H9 (cell line): Measurements from ENCODE around the gene OR51B5. TPM values are rescaled to one million over a fixed set of nuclear protein-coding genes. Genes with fewer than 3 reads are reported as not detected.

Source experiments
- DNase-seq: peaks from one replicate; pipeline ENCODE4 v3.0.0-alpha.2; 2017
- H2AFZ ChIP-seq: one replicate; pipeline ENCODE4 v1.6.1; 2013; ENCODE audit warnings: mild to moderate bottlenecking, low read length, control low read depth, moderate library complexity
- H2AK5ac ChIP-seq: 2 replicates; pipeline ENCODE4 v1.6.1; 2013; ENCODE audit warnings: low read length, control low read depth, mixed read lengths; ENCODE audit not compliant: insufficient read length
- H2BK120ac ChIP-seq: one replicate; pipeline ENCODE4 v1.6.1; 2013; ENCODE audit warnings: low read depth, mild to moderate bottlenecking, low read length, control low read depth, inconsistent platforms; ENCODE audit not compliant: poor library complexity, severe bottlenecking
- H2BK12ac ChIP-seq: 2 replicates; pipeline ENCODE4 v1.6.1; 2013; ENCODE audit warnings: low read length, control low read depth, mixed read lengths, low read depth; ENCODE audit not compliant: insufficient read length
- H2BK15ac ChIP-seq: 2 replicates; pipeline ENCODE4 v1.6.1; 2013; ENCODE audit warnings: low read depth, low read length, control low read depth
- H2BK20ac ChIP-seq: one replicate; pipeline ENCODE4 v1.6.1; 2013; ENCODE audit warnings: low read depth, mild to moderate bottlenecking, low read length, control low read depth, inconsistent platforms; ENCODE audit not compliant: poor library complexity, severe bottlenecking
- H2BK5ac ChIP-seq: 2 replicates; pipeline ENCODE4 v1.6.1; 2013; ENCODE audit warnings: low read length, control low read depth, mixed read lengths; ENCODE audit not compliant: insufficient read length
- H3K14ac ChIP-seq: 2 replicates; pipeline ENCODE4 v1.6.1; 2013; ENCODE audit warnings: low read length, control low read depth; ENCODE audit not compliant: insufficient read depth
- H3K18ac ChIP-seq: 2 replicates; pipeline ENCODE4 v1.6.1; 2013; ENCODE audit warnings: low read depth, mild to moderate bottlenecking, mixed read lengths, low read length, control low read depth; ENCODE audit not compliant: insufficient read length
- H3K23ac ChIP-seq: 2 replicates; pipeline ENCODE4 v1.6.1; 2013; ENCODE audit warnings: low read length, control low read depth, mixed read lengths, low read depth; ENCODE audit not compliant: insufficient read length
- H3K23me2 ChIP-seq: 2 replicates; pipeline ENCODE4 v1.6.1; 2013; ENCODE audit warnings: low read depth, mild to moderate bottlenecking, mixed read lengths, low read length, control low read depth; ENCODE audit not compliant: insufficient read length, poor library complexity, severe bottlenecking
- H3K27ac ChIP-seq: 2 replicates; pipeline ENCODE4 v1.5.1; 2013; ENCODE audit warnings: low read length, control low read depth, mixed read lengths, low read depth; ENCODE audit not compliant: insufficient read length
- H3K27me3 ChIP-seq: 2 replicates; pipeline ENCODE4 v1.6.1; 2013; ENCODE audit warnings: low read length, control low read depth, inconsistent platforms; ENCODE audit not compliant: insufficient read depth
- H3K4ac ChIP-seq: 2 replicates; pipeline ENCODE4 v1.6.1; 2013; ENCODE audit warnings: low read depth, mild to moderate bottlenecking, control low read depth, inconsistent platforms, low read length, moderate library complexity
- H3K4me1 ChIP-seq: 2 replicates; pipeline ENCODE4 v1.6.1; 2013; ENCODE audit warnings: low read length, control low read depth, inconsistent platforms; ENCODE audit not compliant: insufficient read depth
- H3K4me2 ChIP-seq: 2 replicates; pipeline ENCODE4 v1.6.1; 2013; ENCODE audit warnings: low read length, control low read depth, mixed read lengths; ENCODE audit not compliant: insufficient read length, insufficient read depth
- H3K56ac ChIP-seq: 2 replicates; pipeline ENCODE4 v1.6.1; 2013; ENCODE audit warnings: low read depth, mild to moderate bottlenecking, mixed read lengths, low read length, control low read depth; ENCODE audit not compliant: insufficient read length
- H3K79me1 ChIP-seq: 2 replicates; pipeline ENCODE4 v1.6.1; 2013; ENCODE audit warnings: low read depth, mild to moderate bottlenecking, moderate library complexity, low read length, control low read depth, inconsistent platforms; ENCODE audit not compliant: insufficient read depth, poor library complexity, severe bottlenecking
- H3K79me2 ChIP-seq: 2 replicates; pipeline ENCODE4 v1.6.1; 2013; ENCODE audit warnings: low read length, control low read depth, inconsistent platforms; ENCODE audit not compliant: insufficient read depth
- H3K9ac ChIP-seq: 2 replicates; pipeline ENCODE4 v1.6.1; 2013; ENCODE audit warnings: low read length, control low read depth, mixed read lengths; ENCODE audit not compliant: insufficient read length; ENCODE audit errors: extremely low read depth
- H3K9me3 ChIP-seq: one replicate; pipeline ENCODE4 v1.6.1; 2013; ENCODE audit warnings: low read depth, low read length, inconsistent platforms; ENCODE audit not compliant: control insufficient read depth
- H3T11ph ChIP-seq: one replicate; pipeline ENCODE4 v1.6.1; 2013; ENCODE audit warnings: mild to moderate bottlenecking, low read length, control low read depth, inconsistent platforms
- H4K20me1 ChIP-seq: one replicate; pipeline ENCODE4 v1.6.1; 2013; ENCODE audit not compliant: control insufficient read depth, insufficient read length, insufficient read depth
- H4K5ac ChIP-seq: 2 replicates; pipeline ENCODE4 v1.6.1; 2013; ENCODE audit warnings: low read depth, mild to moderate bottlenecking, mixed read lengths, low read length, control low read depth; ENCODE audit not compliant: insufficient read length
- H4K8ac ChIP-seq: replicated peaks from 2 replicates; pipeline ENCODE4 v1.6.1; 2013; ENCODE audit warnings: low read length, control low read depth, mixed read lengths, low read depth; ENCODE audit not compliant: insufficient read length
- H4K91ac ChIP-seq: 2 replicates; pipeline ENCODE4 v1.6.1; 2013; ENCODE audit warnings: low read depth, mild to moderate bottlenecking, moderate library complexity, mixed read lengths, low read length, control low read depth; ENCODE audit not compliant: insufficient read length
- H3K27ac Mint-ChIP-seq, 3 experiments: 2 replicates in 2 of 3; 3 replicates in 1 of 3; pipeline ENCODE4 v1.8.0; 2020 to 2021; ENCODE audit warnings: mixed read lengths in 3 of 3, mild to moderate bottlenecking in 1 of 3, moderate library complexity in 1 of 3
- H3K27me3 Mint-ChIP-seq: 2 replicates; pipeline ENCODE4 v1.8.0; 2021; ENCODE audit warnings: low read depth, mild to moderate bottlenecking, moderate library complexity, mixed read lengths
- H3K36me3 Mint-ChIP-seq, 3 experiments: 2 replicates in 2 of 3; 3 replicates in 1 of 3; pipeline ENCODE4 v1.8.0; 2020 to 2021; ENCODE audit warnings: low read depth in 3 of 3, mixed read lengths in 3 of 3; ENCODE audit not compliant: insufficient read depth in 1 of 3
- H3K4me1 Mint-ChIP-seq, 2 experiments: 2 replicates each; pipeline ENCODE4 v1.8.0; 2020; ENCODE audit warnings: mixed read lengths in 2 of 2
- H3K4me3 Mint-ChIP-seq, 2 experiments: 2 replicates in 1 of 2; 3 replicates in 1 of 2; pipeline ENCODE4 v1.8.0; 2020 to 2021; ENCODE audit warnings: mild to moderate bottlenecking in 2 of 2, mixed read lengths in 2 of 2, moderate library complexity in 1 of 2
- H3K9me3 Mint-ChIP-seq, 2 experiments: 2 replicates in 1 of 2; 3 replicates in 1 of 2; pipeline ENCODE4 v1.8.0; 2020; ENCODE audit warnings: mild to moderate bottlenecking in 2 of 2, mixed read lengths in 2 of 2, moderate library complexity in 1 of 2
- CTCF ChIP-seq: fragments of 200-600 bp; sonication (generic); conservative IDR thresholded peaks from 3 replicates; pipeline ENCODE4 v1.8.0; 2021; ENCODE audit warnings: antibody characterized with exemption, mild to moderate bottlenecking
- WGBS: extraction: QIAGEN DNeasy Blood & Tissue Kit; methylation state at CpG from one replicate; pipeline ENCODE4 v1.1.7; 2013; ENCODE audit warnings: missing lambda C conversion rate, low lambda C conversion rate, mixed read lengths; ENCODE audit not compliant: insufficient read length; ENCODE audit errors: extremely low coverage; 5-methylcytosine and 5-hydroxymethylcytosine counted together
- total RNA-seq: library from RNA; stranded (reverse); gene quantifications from 2 replicates; pipeline ENCODE4 v1.2.1, GENCODE V29; 2021

OR51B5 gene
- total RNA-seq, 1 experiment from 2014 or later: not detected

GRCh38 chr11:5345831-5346230 lies 2.5 kb upstream of the OR51B5 start:
- Histone ChIP-seq H3K27me3 (no peaks in the 10 kb centered on the region), H2BK15ac (no peak overlapping the region), H2BK20ac (no peak overlapping the region), H3K4me2 (no peak overlapping the region), H2BK120ac (no peak overlapping the region), H3K27ac (no peak overlapping the region), H4K5ac (no peak overlapping the region), H4K91ac (no peak overlapping the region), H3K9ac (no peak overlapping the region), H3K79me1 (no peaks in the 10 kb centered on the region), H3K4ac (no peak overlapping the region), H2AFZ (no peak overlapping the region), H3K23ac (no peak overlapping the region), H3K23me2 (no peaks in the 10 kb centered on the region), H3K79me2 (no peaks in the 10 kb centered on the region), H3K18ac (no peak overlapping the region), H3T11ph (no peak overlapping the region), H4K8ac (no peak overlapping the region), H3K9me3 (no peaks in the 10 kb centered on the region), H4K20me1 (no peaks in the 10 kb centered on the region), H3K4me1 (peaks cover 7% of the 10 kb centered on the region; the same call in 1 of the 2 replicates), H2BK12ac (no peak overlapping the region), H2BK5ac (no peak overlapping the region), H2AK5ac (no peak overlapping the region), H3K14ac (no peak overlapping the region), H3K56ac (no peak overlapping the region)
- H3K27ac Mint-ChIP-seq: no peak overlapping the region
- no peak overlapping the region for H3K4me3 Mint-ChIP-seq
- no peaks in the 10 kb centered on the region for H3K9me3 Mint-ChIP-seq
- H3K27me3 Mint-ChIP-seq: no peaks in the 10 kb centered on the region
- no CpG with 5 or more reads among the region's 3 CpGs for WGBS
- TF ChIP-seq CTCF: no peak
- no peak for DNase-seq
- H3K36me3 Mint-ChIP-seq: no peaks in the 10 kb centered on the region
- peaks cover 15 to 17% of the 10 kb centered on the region in 2 experiments for H3K4me1 Mint-ChIP-seq
